Naive thymus-derived CD4-positive, alpha-beta T cell (primary cell): ENCODE measurements around the gene C1orf167. TPM values are rescaled to one million over a fixed set of nuclear protein-coding genes. Genes with fewer than 3 reads are reported as not detected.
A peak's percentile ranks its signal among the peaks of the same experiment; 100 is the strongest.

Source experiments
- ATAC-seq: fragments of 150-1000 bp; cut with Tn5 transposase; 2 replicates; pipeline ENCODE4 v1.10.0; 2021; ENCODE audit warnings: mild to moderate bottlenecking, moderate library complexity
- CTCF ChIA-PET: fragments of 350-600 bp; sonication (Branson Sonifier 250); formaldehyde crosslinking; loops from one replicate; lab custom pipeline; 2021; ENCODE audit warnings: antibody characterized with exemption; lab: Charles Lee
- POLR2A ChIA-PET: fragments of 350-600 bp; sonication (Branson Sonifier 250); formaldehyde crosslinking; loops from one replicate; lab custom pipeline; 2021; ENCODE audit warnings: antibody characterized with exemption, inconsistent platforms; lab: Charles Lee
- DNase-seq, 9 donors: peaks; one replicate each; pipeline versions ENCODE4 v3.0.0 to v3.0.0-alpha.2; 2020 to 2022; ENCODE audit warnings: mixed read lengths in 1 of 9
- H3K27ac ChIP-seq: one replicate; pipeline ENCODE4 v1.7.0; 2013; ENCODE audit warnings: mild to moderate bottlenecking, low read depth, low read length, moderate library complexity
- H3K27me3 ChIP-seq, 2 donors: one replicate each; pipeline ENCODE4 v1.7.0; 2013; ENCODE audit warnings: low read length in 2 of 2, mild to moderate bottlenecking in 2 of 2, moderate library complexity in 2 of 2; ENCODE audit not compliant: control insufficient read depth in 2 of 2, insufficient read depth in 2 of 2
- H3K36me3 ChIP-seq, 3 experiments: 1 replicate in 2 of 3; 2 replicates in 1 of 3; pipeline ENCODE4 v1.7.0; 2013; ENCODE audit warnings: low read length in 3 of 3, mild to moderate bottlenecking in 3 of 3, moderate library complexity in 1 of 3; ENCODE audit not compliant: insufficient read depth in 3 of 3, control insufficient read depth in 2 of 3
- H3K4me1 ChIP-seq, 2 donors: one replicate each; pipeline ENCODE4 v1.7.0; 2013; ENCODE audit warnings: low read length in 2 of 2, mild to moderate bottlenecking in 2 of 2, moderate library complexity in 1 of 2; ENCODE audit not compliant: control insufficient read depth in 2 of 2, insufficient read depth in 2 of 2
- H3K4me3 ChIP-seq: 2 replicates; pipeline ENCODE4 v1.7.0; 2013; ENCODE audit warnings: mild to moderate bottlenecking, low read length
- H3K9me3 ChIP-seq, 3 experiments: 1 replicate in 2 of 3; 2 replicates in 1 of 3; pipeline ENCODE4 v1.7.0; 2013; ENCODE audit warnings: low read length in 3 of 3; ENCODE audit not compliant: control insufficient read depth in 2 of 3
- H3K27ac Mint-ChIP-seq, 9 donors: one replicate each; pipeline ENCODE4 v1.8.0; 2020 to 2022; ENCODE audit warnings: mixed read lengths in 9 of 9, mild to moderate bottlenecking in 8 of 9, moderate library complexity in 5 of 9, inconsistent platforms in 2 of 9
- H3K27me3 Mint-ChIP-seq, 5 donors: one replicate each; pipeline ENCODE4 v1.8.0; 2021 to 2022; ENCODE audit warnings: mixed read lengths in 5 of 5, mild to moderate bottlenecking in 1 of 5
- H3K36me3 Mint-ChIP-seq, 5 donors: one replicate each; pipeline ENCODE4 v1.8.0; 2020 to 2022; ENCODE audit warnings: mixed read lengths in 5 of 5, mild to moderate bottlenecking in 3 of 5, inconsistent platforms in 1 of 5
- H3K4me1 Mint-ChIP-seq, 7 donors: one replicate each; pipeline ENCODE4 v1.8.0; 2020 to 2022; ENCODE audit warnings: mixed read lengths in 7 of 7, mild to moderate bottlenecking in 3 of 7, inconsistent platforms in 1 of 7
- H3K4me3 Mint-ChIP-seq, 10 donors: one replicate each; pipeline ENCODE4 v1.8.0; 2020 to 2022; ENCODE audit warnings: mild to moderate bottlenecking in 10 of 10, mixed read lengths in 10 of 10, moderate library complexity in 6 of 10, inconsistent platforms in 2 of 10
- H3K9me3 Mint-ChIP-seq, 11 donors: one replicate each; pipeline ENCODE4 v1.8.0; 2020 to 2022; ENCODE audit warnings: mixed read lengths in 11 of 11, mild to moderate bottlenecking in 4 of 11, inconsistent platforms in 1 of 11, moderate library complexity in 1 of 11
- intact Hi-C, 2 donors: fragments of 100-400 bp; cut with micrococcal nuclease; formaldehyde crosslinking; loops; one replicate each; pipeline ENCODE4 v1.15.1; 2023
- polyA plus RNA-seq, 2 donors: library from polyadenylated mRNA; unstranded; fragments of 300-500 nt; fragmentation: Illumina TruSeq; gene quantifications; one replicate each; pipeline ENCODE4 v1.2.3, GENCODE V29; 2021
- total RNA-seq, 6 experiments: library from RNA in 5 of 6; stranded (reverse) in 5 of 6; gene quantifications; 1 replicate in 5 of 6; 2 replicates in 1 of 6; pipeline ENCODE4 v1.2.3 and lab custom pipeline; 2021 to 2026

Gene C1orf167
- total and polyA plus RNA-seq, 7 experiments from 2014 or later = 0.13 to 0.45 TPM; not detected in 5

DNA sequence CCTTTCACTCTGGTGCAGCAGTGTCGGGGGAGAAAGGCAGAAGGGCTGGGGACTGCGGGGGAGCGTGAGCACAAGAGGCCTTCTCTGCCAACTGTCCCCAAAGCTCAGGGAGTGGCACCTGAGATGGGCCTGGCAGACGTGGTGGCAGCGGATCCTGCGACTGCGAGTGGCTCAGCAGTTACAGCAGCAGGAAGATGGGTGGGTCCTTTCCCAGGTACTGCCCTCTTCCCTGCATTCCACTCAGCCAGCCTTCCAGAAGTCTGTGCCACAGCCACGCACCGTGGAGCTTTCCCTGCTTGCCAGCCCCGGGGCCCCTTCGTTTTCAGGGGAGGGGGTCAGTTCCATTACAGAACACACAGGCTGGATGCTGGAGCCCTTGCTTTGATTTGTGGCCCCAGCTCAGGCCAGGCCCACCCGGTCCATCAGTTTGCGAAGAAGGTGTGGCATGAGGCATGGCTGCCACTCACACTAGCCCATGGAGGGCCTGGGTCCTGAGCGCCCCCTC, 26.6 kb downstream of the C1orf167 start:
- intact Hi-C loops = no loop called here
- Mint-ChIP-seq H3K9me3 (no peaks in the 10 kb centered on the region), H3K4me3 (no peak overlapping the region), H3K27me3 (no peaks in the 10 kb centered on the region), H3K4me1 (peaks cover 4 to 9% (median 6%) of the 10 kb centered on the region in 7 donors), H3K36me3 (peaks cover 0 to 8% (median 0%) of the 10 kb centered on the region in 5 donors), H3K27ac (peak overlapping the region in 1 of 9 donors; percentile 43)
- Histone ChIP-seq H3K27me3 (no peaks in the 10 kb centered on the region), H3K36me3 (peaks cover 0 to 38% (median 3%) of the 10 kb centered on the region in 3 experiments), H3K9me3 (no peaks in the 10 kb centered on the region), H3K4me1 (peaks cover 4 to 11% of the 10 kb centered on the region in 2 donors), H3K27ac (no peak overlapping the region), H3K4me3 (no peak overlapping the region)
- ChIA-PET POLR2A (no interaction called here), CTCF (no interaction called here)
- no peak for ATAC-seq
- no peak for DNase-seq

GRCh38 chr1:11789126-11790067, 27.4 kb downstream of the C1orf167 start:
- DNase-seq (no peak), ATAC-seq (no peak)

GRCh38 chr1:11790101-11790879, 28.3 kb downstream of the C1orf167 start:
- DNase-seq (no peak), ATAC-seq (no peak)
- POLR2A ChIA-PET = no interaction called here
- CTCF ChIA-PET = no interaction called here
- Histone ChIP-seq H3K4me1 (peaks cover 0 to 2% of the 10 kb centered on the region in 2 donors), H3K4me3 (no peak overlapping the region), H3K36me3 (peaks cover 0 to 55% (median 10%) of the 10 kb centered on the region in 3 experiments), H3K27ac (no peak overlapping the region), H3K27me3 (no peaks in the 10 kb centered on the region), H3K9me3 (no peaks in the 10 kb centered on the region)
- Mint-ChIP-seq H3K4me3 (no peak overlapping the region), H3K9me3 (no peaks in the 10 kb centered on the region), H3K27me3 (no peaks in the 10 kb centered on the region), H3K36me3 (peaks cover 0 to 18% (median 3%) of the 10 kb centered on the region in 5 donors), H3K27ac (peak overlapping the region in 1 of 9 donors; percentile 22), H3K4me1 (peaks cover 2 to 9% (median 4%) of the 10 kb centered on the region in 7 donors)
- intact Hi-C loops = no loop called here

More at GRCh38 chr1:11789126-11790067, 27.4 kb downstream of the C1orf167 start:
- H3K27me3 Mint-ChIP-seq = no peaks in the 10 kb centered on the region
- H3K27ac Mint-ChIP-seq = peak overlapping the region in 1 of 9 donors; percentile 43
- no peaks in the 10 kb centered on the region for H3K9me3 ChIP-seq
- H3K4me3 ChIP-seq = no peak overlapping the region
- H3K4me1 Mint-ChIP-seq = peaks cover 4 to 9% (median 6%) of the 10 kb centered on the region in 7 donors
- intact Hi-C loops = no loop called here
- no peaks in the 10 kb centered on the region for H3K27me3 ChIP-seq
- H3K36me3 Mint-ChIP-seq = peaks cover 0 to 9% (median 0%) of the 10 kb centered on the region in 5 donors
- POLR2A ChIA-PET = interaction anchor here (0.6 kb wide), 1 partner anchor 13 kb away, joined by 5 read pairs; no protein-coding TSS in a partner anchor
- CTCF ChIA-PET = interaction anchor here (0.6 kb wide), 1 partner anchor 418 kb away, joined by 3 read pairs; no protein-coding TSS in a partner anchor
- H3K4me3 Mint-ChIP-seq = no peak overlapping the region
- H3K36me3 ChIP-seq = peaks cover 0 to 46% (median 10%) of the 10 kb centered on the region in 3 experiments
- H3K4me1 ChIP-seq = peaks cover 4 to 11% of the 10 kb centered on the region in 2 donors
- no peaks in the 10 kb centered on the region for H3K9me3 Mint-ChIP-seq
- no peak overlapping the region for H3K27ac ChIP-seq

DNA sequence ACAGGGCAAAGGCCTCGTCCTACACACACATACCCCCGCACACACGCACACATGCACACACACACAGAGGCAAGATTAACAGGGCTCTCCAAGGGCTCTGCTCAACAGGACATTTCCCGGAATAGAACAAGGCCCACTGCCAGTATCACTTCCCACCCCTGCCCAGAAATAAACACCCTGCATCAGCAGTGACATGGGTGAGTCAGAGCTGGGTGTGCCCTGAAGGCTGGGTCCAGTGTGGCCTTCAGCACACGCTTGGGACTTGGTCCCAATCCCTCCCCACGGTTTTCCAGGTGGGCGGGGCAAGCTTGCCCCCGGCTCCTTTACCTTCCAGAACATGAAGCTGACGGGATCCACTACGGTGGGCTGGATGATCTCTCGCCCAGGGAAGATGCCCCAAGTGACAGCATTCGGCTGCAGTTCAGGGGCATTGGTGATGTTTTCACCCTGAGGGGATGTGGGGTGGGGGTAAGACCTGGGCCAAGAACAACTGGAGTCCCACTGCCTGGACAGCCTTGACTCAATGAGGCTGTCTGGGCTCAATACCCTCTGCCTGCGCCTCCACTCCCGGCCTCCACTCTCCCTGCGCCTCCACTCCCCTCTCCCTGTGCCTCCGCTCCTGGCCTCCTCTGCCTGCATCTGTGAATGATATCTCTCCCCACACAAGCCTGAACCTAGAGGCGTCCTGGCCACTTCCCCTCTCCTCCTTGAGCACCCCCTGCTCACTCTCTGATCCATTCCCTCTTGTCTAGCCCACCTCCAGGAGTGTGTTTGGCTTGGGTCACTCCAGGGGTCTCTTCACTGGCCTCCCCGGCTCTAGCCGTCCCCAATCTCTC, 29.1 kb downstream of the C1orf167 start:
- peak overlapping the region in 1 of 9 donors; percentile 22 for H3K27ac Mint-ChIP-seq
- H3K4me1 ChIP-seq = no peaks in the 10 kb centered on the region
- H3K27me3 ChIP-seq = no peaks in the 10 kb centered on the region
- peaks cover 0 to 25% (median 9%) of the 10 kb centered on the region in 5 donors for H3K36me3 Mint-ChIP-seq
- H3K4me1 Mint-ChIP-seq = peaks cover 0 to 5% (median 0%) of the 10 kb centered on the region in 7 donors
- ATAC-seq = peak; percentile 87
- POLR2A ChIA-PET = no interaction called here
- no peaks in the 10 kb centered on the region for H3K9me3 ChIP-seq
- no peak for DNase-seq
- intact Hi-C loops = no loop called here
- H3K36me3 ChIP-seq = peaks cover 0 to 63% (median 10%) of the 10 kb centered on the region in 3 experiments
- no peak overlapping the region for H3K4me3 ChIP-seq
- H3K4me3 Mint-ChIP-seq = no peak overlapping the region
- CTCF ChIA-PET = no interaction called here
- H3K9me3 Mint-ChIP-seq = no peaks in the 10 kb centered on the region
- H3K27ac ChIP-seq = no peak overlapping the region
- H3K27me3 Mint-ChIP-seq = no peaks in the 10 kb centered on the region

DNA sequence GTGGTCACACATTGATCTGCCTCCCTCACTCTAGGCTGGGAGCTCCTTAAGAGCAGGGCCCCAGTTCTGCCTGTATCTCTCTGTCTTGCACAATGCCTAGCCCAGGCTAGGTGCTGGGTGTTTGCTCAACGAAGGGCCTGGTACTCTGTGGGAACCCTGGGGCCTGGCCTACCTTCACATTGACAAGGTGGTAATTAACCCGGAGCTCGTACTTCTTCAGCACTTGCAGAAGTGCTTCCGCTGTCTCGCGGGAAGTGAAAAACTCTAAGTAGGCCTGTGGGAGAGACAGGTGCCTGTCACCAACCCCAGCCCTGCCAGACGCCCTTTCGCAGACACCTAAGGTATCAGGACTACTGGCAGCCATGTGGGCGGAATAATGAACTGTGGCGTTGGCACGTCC, 30.1 kb downstream of the C1orf167 start:
- H3K27ac Mint-ChIP-seq = peak overlapping the region in 3 of 9 donors; percentile 9 to 43 (median 23)
- peaks cover 0 to 31% (median 9%) of the 10 kb centered on the region in 5 donors for H3K36me3 Mint-ChIP-seq
- peaks cover 0 to 68% (median 10%) of the 10 kb centered on the region in 3 experiments for H3K36me3 ChIP-seq

More for the DNA sequence above, 30.1 kb downstream of the C1orf167 start:
- H3K4me1 Mint-ChIP-seq = peaks cover 0 to 5% (median 0%) of the 10 kb centered on the region in 7 donors
- H3K27me3 Mint-ChIP-seq = no peaks in the 10 kb centered on the region
- Histone ChIP-seq H3K27me3 (no peaks in the 10 kb centered on the region), H3K9me3 (no peaks in the 10 kb centered on the region), H3K4me3 (no peak overlapping the region), H3K27ac (no peak overlapping the region), H3K4me1 (no peaks in the 10 kb centered on the region)
- intact Hi-C loops = no loop called here
- CTCF ChIA-PET = no interaction called here
- DNase-seq (no peak), ATAC-seq (no peak)
- H3K4me3 Mint-ChIP-seq = peak overlapping the region in 1 of 10 donors; percentile 15
- POLR2A ChIA-PET = interaction anchor here (0.6 to 1.3 kb wide), 4 partner anchors 10 to 22 kb away, joined by 3 to 4 read pairs (median 3); partner anchors contain the start of genes CLCN6 and MTHFR
- no peaks in the 10 kb centered on the region for H3K9me3 Mint-ChIP-seq
